Thymus (tissue), 14 donors: ENCODE data around the gene DCTN4. TPM values are rescaled to one million over a fixed set of nuclear protein-coding genes. Genes with fewer than 3 reads are reported as not detected.
"Not testable (repeated sequence)": the region's sequence is repeated elsewhere in the genome, so short reads cannot be mapped to it uniquely, and the experiment has no call there.

Experiments
- DNase-seq, 9 donors: peaks; one replicate each; pipeline ENCODE4 v3.0.0-alpha.2; 2013; ENCODE audit warnings: low spot score in 9 of 9, low read depth in 6 of 9, missing footprints in 1 of 9
- H3K27ac ChIP-seq, 2 donors: one replicate each; pipeline ENCODE4 v1.5.1; 2013; ENCODE audit warnings: control low read depth in 1 of 2, low read depth in 1 of 2, low read length in 1 of 2, mild to moderate bottlenecking in 1 of 2, moderate library complexity in 1 of 2
- H3K27me3 ChIP-seq, 2 donors: one replicate each; pipeline ENCODE4 v1.5.1; 2013; ENCODE audit warnings: low read length in 1 of 2; ENCODE audit not compliant: control insufficient read depth in 2 of 2, insufficient read depth in 1 of 2
- H3K36me3 ChIP-seq, 2 donors: one replicate each; pipeline ENCODE4 v1.5.1; 2013; ENCODE audit warnings: low read length in 1 of 2, mild to moderate bottlenecking in 1 of 2, moderate library complexity in 1 of 2; ENCODE audit not compliant: control insufficient read depth in 2 of 2, insufficient read depth in 2 of 2
- H3K4me1 ChIP-seq, 2 donors: one replicate each; pipeline ENCODE4 v1.5.1; 2013; ENCODE audit warnings: low read length in 2 of 2; ENCODE audit not compliant: control insufficient read depth in 2 of 2, insufficient read depth in 2 of 2
- H3K4me3 ChIP-seq, 2 donors: one replicate each; pipeline ENCODE4 v1.5.1; 2013; ENCODE audit warnings: low read length in 2 of 2, control low read depth in 1 of 2, mild to moderate bottlenecking in 1 of 2
- H3K9me3 ChIP-seq, 2 donors: one replicate each; pipeline ENCODE4 v1.5.1; 2013; ENCODE audit warnings: low read length in 1 of 2, mild to moderate bottlenecking in 1 of 2; ENCODE audit not compliant: control insufficient read depth in 2 of 2, insufficient read depth in 1 of 2
- WGBS: extraction: QIAGEN DNeasy Blood & Tissue Kit; methylation state at CpG from one replicate; pipeline ENCODE4 v1.1.7; 2013; 5-methylcytosine and 5-hydroxymethylcytosine counted together
- long read RNA-seq, 10 donors: transcript quantifications; one replicate each; lab custom pipeline, GENCODE V29; 2026
- polyA plus RNA-seq: library from polyadenylated mRNA; stranded (reverse); fragments of 200-250 nt; gene quantifications from one replicate; pipeline ENCODE4 v1.2.3, GENCODE V29; 2013
- total RNA-seq: library from RNA; stranded (reverse); fragments of 120-200 nt; gene quantifications from one replicate; pipeline ENCODE4 v1.2.4, GENCODE V29; 2013
- donor health status: healthy.

The DCTN4 gene
- total RNA-seq, result 18.0 TPM
- 30.5 TPM for polyA plus RNA-seq
- long read RNA-seq, donor 1, full-length matches to known transcripts, result 2 of 2 reads
- long read RNA-seq, donor 1, partial matches to known transcripts, result 0 of 2 reads
- long read RNA-seq, donor 1, other reads (novel, unspliced or antisense), result 0 of 2 reads
- long read RNA-seq, donor 2, result 0 reads
- long read RNA-seq, donor 3, full-length matches to known transcripts, result 3 of 3 reads
- long read RNA-seq, donor 3, partial matches to known transcripts, result 0 of 3 reads
- long read RNA-seq, donor 3, other reads (novel, unspliced or antisense), result 0 of 3 reads
- long read RNA-seq, donor 4, full-length matches to known transcripts, result 5 of 5 reads
- long read RNA-seq, donor 4, partial matches to known transcripts, result 0 of 5 reads
- long read RNA-seq, donor 4, other reads (novel, unspliced or antisense), result 0 of 5 reads
- long read RNA-seq, donor 5, full-length matches to known transcripts, result 7 of 13 reads
- long read RNA-seq, donor 5, partial matches to known transcripts, result 6 of 13 reads
- long read RNA-seq, donor 5, other reads (novel, unspliced or antisense), result 0 of 13 reads
- long read RNA-seq, donor 6, full-length matches to known transcripts, result 2 of 2 reads
- long read RNA-seq, donor 6, partial matches to known transcripts, result 0 of 2 reads
- long read RNA-seq, donor 6, other reads (novel, unspliced or antisense), result 0 of 2 reads
- long read RNA-seq, donor 7, full-length matches to known transcripts, result 2 of 2 reads
- long read RNA-seq, donor 7, partial matches to known transcripts, result 0 of 2 reads
- long read RNA-seq, donor 7, other reads (novel, unspliced or antisense), result 0 of 2 reads
- long read RNA-seq, donor 8, full-length matches to known transcripts, result 2 of 2 reads
- long read RNA-seq, donor 8, partial matches to known transcripts, result 0 of 2 reads
- long read RNA-seq, donor 8, other reads (novel, unspliced or antisense), result 0 of 2 reads
- long read RNA-seq, donor 9, full-length matches to known transcripts, result 5 of 5 reads
- long read RNA-seq, donor 9, partial matches to known transcripts, result 0 of 5 reads
- long read RNA-seq, donor 9, other reads (novel, unspliced or antisense), result 0 of 5 reads
- long read RNA-seq, donor 10, full-length matches to known transcripts, result 2 of 7 reads
- long read RNA-seq, donor 10, partial matches to known transcripts, result 5 of 7 reads
- long read RNA-seq, donor 10, other reads (novel, unspliced or antisense), result 0 of 7 reads

DNA sequence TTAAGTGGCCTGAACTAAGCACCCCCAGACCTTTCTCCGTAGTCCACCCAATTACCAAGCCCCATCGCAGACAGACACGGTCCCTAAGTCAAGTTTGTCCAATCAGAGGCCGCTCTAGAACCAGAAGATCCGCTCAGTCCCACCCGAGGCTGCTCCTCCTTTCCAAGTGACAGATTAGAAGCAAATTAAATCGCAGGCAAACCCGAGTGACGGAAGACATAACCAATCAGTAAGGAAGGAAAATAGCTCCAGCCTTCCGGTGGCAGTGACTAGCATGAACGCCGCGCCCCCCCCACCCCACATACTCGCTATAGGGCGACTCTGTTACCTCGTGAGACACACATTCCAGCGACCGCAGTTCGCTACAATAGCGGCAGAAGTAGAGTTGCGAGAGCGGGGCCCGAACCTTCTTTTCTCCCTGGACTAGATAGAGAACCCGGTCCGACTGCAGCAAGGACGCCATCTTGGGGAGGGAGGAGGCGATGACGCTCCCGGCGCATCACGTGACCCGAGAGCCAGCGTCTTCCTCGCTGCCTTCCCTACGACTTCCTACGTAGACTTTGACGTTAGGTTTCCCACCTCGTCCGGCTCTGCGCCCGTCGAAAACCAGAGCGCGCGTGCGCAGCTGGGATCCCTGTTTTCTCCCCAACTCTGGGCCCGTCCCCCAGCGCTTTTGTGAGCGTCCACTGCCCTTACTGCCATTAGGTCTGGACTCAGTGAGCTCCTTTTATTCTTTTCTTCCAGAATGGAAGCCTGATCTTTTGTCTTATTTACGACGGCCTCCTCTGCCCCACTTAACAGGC, at the start of gene DCTN4:
TSS of gene DCTN4 (minus strand) at position 487 of the 803 bp plus-strand sequence. CDS start at position 463, 24 bp downstream.
- 3% methylated on average over 51 of the region's 51 CpGs for WGBS
- peak within 1 kb of the TSS; percentile 94 to 97 for H3K27ac ChIP-seq

DNA sequence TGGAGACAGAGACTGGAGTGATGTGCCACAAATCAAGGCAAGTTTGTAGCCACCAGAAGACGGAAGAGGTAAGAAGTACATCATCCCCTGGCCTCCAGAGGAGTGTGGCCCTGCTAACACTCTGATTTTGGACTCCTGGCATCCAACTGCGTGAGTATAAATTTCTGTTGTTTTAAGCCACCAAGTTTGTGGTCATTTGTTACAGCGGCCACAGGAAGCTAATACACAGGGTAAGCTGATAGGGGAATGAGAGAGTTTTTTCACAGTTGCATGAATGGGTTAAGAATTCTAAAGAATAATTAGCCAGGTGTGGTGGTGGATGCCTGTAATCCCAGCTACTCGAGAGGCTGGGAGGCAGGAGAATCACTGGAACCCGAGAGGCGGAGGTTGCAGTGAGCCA, 45.6 kb upstream of the DCTN4 start:
- WGBS, result 98% methylated on average over 6 of the region's 6 CpGs
- Histone ChIP-seq H3K36me3 (no peaks in the 10 kb centered on the region), H3K4me3 (no peak overlapping the region), H3K27me3 (no peaks in the 10 kb centered on the region), H3K27ac (no peak overlapping the region), H3K9me3 (no peaks in the 10 kb centered on the region), H3K4me1 (peaks cover 0 to 2% of the 10 kb centered on the region in 2 donors)
- no peak for DNase-seq

More for the DNA sequence above, at the start of gene DCTN4:
- peaks cover 10 to 13% of the 10 kb centered on the region in 2 donors for H3K4me1 ChIP-seq
- H3K9me3 ChIP-seq, result peaks cover 0 to 5% of the 10 kb centered on the region in 2 donors
- no peaks in the 10 kb centered on the region for H3K27me3 ChIP-seq
- DNase-seq, result peak; percentile 93 to 99 (median 96)
- peaks cover 12 to 20% of the 10 kb centered on the region in 2 donors for H3K36me3 ChIP-seq
- H3K4me3 ChIP-seq, result peak within 1 kb of the TSS; percentile 74 to 92

DNA sequence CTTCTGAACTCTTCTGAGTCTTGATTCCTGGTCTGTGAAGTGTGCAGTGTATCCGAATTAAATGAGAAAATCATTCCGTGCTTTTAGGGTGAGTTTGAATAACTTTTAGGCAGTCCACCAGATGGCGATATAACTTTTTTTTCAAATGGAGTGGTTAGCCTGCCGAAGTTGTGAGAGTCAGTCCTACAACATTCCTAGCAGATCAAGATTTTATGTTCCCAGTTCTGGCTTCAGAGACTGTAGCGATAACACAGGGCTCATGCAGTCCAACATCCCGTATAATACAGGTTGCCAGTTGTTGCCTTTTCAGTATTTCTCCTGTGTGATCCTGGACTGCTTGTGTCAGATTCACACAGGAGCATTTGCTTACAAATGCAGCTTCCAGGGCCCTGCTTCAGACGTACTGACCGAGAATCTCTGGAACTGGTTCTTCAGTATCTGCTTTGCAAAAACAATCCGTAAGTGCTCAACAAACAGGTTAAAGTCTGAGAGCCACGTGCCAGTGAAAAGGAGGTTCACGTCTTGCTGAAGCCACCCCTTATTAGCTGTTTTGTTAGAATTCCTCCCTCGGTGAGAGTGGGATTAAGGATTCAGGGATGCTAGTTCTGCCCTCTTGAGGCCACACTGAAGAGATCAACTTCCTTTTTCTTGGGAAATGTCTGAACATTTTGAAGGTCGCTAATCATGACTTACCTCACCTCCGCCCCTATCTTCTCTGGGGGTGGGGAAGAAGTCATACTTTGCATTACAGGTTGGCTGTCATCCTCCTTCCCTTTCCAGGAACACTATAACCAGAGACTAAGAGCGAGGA, 42.5 kb upstream of the DCTN4 start:
- peak in 4 of 9 donors; percentile 42 to 76 (median 52) for DNase-seq
- Histone ChIP-seq H3K9me3 (no peaks in the 10 kb centered on the region), H3K27me3 (no peaks in the 10 kb centered on the region), H3K36me3 (no peaks in the 10 kb centered on the region), H3K4me3 (no peak overlapping the region), H3K4me1 (peaks cover 0 to 2% of the 10 kb centered on the region in 2 donors), H3K27ac (no peak overlapping the region)
- 26% methylated on average over 15 of the region's 15 CpGs for WGBS

GRCh38 chr5:150797384-150797783, 38.6 kb upstream of the DCTN4 start:
- peaks cover 0 to 2% of the 10 kb centered on the region in 2 donors for H3K4me1 ChIP-seq
- no peak overlapping the region for H3K4me3 ChIP-seq
- WGBS, result 97% methylated on average over 2 of the region's 2 CpGs
- H3K27me3 ChIP-seq, result no peaks in the 10 kb centered on the region
- H3K27ac ChIP-seq, result no peak overlapping the region
- H3K36me3 ChIP-seq, result peaks cover 0 to 11% of the 10 kb centered on the region in 2 donors
- no peak for DNase-seq
- H3K9me3 ChIP-seq, result no peaks in the 10 kb centered on the region

GRCh38 chr5:150794927-150795326, 36.1 kb upstream of the DCTN4 start:
- Histone ChIP-seq H3K9me3 (no peaks in the 10 kb centered on the region), H3K4me1 (peaks cover 5 to 7% of the 10 kb centered on the region in 2 donors), H3K27me3 (no peaks in the 10 kb centered on the region), H3K27ac (no peak overlapping the region), H3K4me3 (no peak overlapping the region), H3K36me3 (peaks cover 0 to 11% of the 10 kb centered on the region in 2 donors)
- 88% methylated on average over 2 of the region's 2 CpGs for WGBS
- no peak for DNase-seq

DNA sequence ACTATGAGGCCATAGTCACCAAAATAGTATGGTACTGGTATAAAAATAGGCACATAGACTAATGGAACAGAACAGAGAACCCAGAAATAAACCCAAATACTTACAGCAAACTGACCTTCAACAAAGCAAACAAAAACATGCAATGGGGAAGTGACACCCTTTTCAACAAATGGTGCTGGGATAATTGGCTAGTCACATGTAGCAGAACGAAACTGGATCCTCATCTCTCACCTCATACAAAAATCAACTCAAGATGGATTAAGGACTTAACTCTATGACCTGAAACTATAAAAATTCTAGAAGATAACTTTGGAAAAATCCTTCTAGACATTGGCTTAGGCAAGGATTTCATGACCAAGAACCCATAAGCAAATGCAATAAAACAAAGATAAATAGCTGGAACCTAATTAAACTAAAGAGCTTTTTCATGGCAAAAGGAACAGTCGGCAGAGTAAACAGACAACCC, 34.6 kb upstream of the DCTN4 start:
- H3K27me3 ChIP-seq, H3K9me3 ChIP-seq, H3K4me3 ChIP-seq, H3K27ac ChIP-seq, DNase-seq: not testable (repeated sequence)
- Histone ChIP-seq H3K36me3 (peaks cover 0 to 11% of the 10 kb centered on the region in 2 donors), H3K4me1 (peaks cover 9 to 14% of the 10 kb centered on the region in 2 donors)
- 96% methylated on average over 2 of the region's 2 CpGs for WGBS

DNA sequence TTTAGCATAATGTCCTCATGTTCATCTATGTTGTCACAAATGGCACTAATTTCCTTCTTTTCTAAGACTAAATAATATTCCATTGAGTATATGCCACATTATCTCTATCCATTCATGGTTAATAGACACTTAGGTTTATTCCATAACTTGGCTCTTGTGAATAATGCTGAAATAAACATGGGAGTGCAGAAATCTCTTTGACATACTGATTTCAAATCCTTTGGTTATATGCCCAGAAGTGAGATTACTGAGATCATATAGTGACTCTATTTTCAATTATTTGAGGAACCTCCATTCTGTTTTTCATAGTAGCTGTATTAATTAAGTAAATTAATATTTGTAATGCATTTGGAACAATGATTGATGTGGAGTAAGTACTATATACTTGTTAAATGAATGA, 32.7 kb upstream of the DCTN4 start:
- no peak for DNase-seq
- Histone ChIP-seq H3K36me3 (peaks cover 0 to 11% of the 10 kb centered on the region in 2 donors), H3K9me3 (no peaks in the 10 kb centered on the region), H3K27me3 (no peaks in the 10 kb centered on the region), H3K27ac (no peak overlapping the region), H3K4me1 (peaks cover 12 to 14% of the 10 kb centered on the region in 2 donors), H3K4me3 (no peak overlapping the region)
